Measurements from ENCODE around the gene SERPIND1.

DNA sequence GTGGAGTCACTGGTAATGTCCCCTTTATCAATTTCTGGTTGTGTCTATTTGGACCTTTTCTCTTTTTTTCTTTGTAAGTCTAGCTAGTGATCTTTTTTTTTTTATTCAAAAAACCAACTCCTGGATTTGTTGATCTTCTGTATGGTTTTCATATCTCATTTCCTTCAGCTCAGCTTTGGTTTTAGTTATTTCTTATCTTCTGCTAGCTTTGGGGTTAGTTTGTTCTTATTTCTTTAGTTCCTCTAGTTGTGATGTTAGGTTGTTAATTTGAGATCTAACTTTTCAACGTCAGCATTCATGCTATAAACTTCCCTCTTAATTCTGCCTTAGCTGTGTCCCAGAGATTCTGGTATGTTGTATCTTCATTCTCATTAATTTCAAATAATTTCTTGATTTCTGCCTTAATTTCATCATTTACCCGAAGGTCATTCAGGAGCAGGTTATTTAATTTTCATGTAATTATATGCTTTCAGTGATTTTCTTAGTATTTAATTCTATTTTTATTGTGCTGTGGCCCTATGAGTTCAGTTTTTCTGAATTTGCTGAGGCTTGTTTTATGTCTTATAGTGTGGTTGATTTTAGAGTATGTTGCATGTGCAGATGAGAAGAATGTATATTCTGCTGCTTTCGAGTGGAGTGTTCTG lies 55.7 kb downstream of the SERPIND1 start:
- TF ChIP-seq POLR2A (IDR thresholded peaks at IDR 0.05) = no peak
- TF ChIP-seq, protein P1, sequence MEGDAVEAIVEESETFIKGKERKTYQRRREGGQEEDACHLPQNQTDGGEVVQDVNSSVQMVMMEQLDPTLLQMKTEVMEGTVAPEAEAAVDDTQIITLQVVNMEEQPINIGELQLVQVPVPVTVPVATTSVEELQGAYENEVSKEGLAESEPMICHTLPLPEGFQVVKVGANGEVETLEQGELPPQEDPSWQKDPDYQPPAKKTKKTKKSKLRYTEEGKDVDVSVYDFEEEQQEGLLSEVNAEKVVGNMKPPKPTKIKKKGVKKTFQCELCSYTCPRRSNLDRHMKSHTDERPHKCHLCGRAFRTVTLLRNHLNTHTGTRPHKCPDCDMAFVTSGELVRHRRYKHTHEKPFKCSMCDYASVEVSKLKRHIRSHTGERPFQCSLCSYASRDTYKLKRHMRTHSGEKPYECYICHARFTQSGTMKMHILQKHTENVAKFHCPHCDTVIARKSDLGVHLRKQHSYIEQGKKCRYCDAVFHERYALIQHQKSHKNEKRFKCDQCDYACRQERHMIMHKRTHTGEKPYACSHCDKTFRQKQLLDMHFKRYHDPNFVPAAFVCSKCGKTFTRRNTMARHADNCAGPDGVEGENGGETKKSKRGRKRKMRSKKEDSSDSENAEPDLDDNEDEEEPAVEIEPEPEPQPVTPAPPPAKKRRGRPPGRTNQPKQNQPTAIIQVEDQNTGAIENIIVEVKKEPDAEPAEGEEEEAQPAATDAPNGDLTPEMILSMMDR (IDR thresholded peaks at IDR 0.05 in 4 of 5, conservative IDR thresholded peaks at IDR 0.05 in 1 of 5) = no peak
